ENCODE data around the gene AATK. TPM values are rescaled to one million over a fixed set of nuclear protein-coding genes. Genes with fewer than 3 reads are reported as not detected.

AATK gene
- total and polyA plus RNA-seq, 2 of the 13 experiments (the other 11 are each of a cell fraction or from before 2014, with no cell fraction given): 2.9 to 8.4 TPM

- TF ChIP-seq GFI1 (CRISPR knock-in tag; IDR thresholded peaks at IDR 0.05; ENCODE audit: borderline replicate concordance) (no peak), NKX3-1 (CRISPR knock-in tag; IDR thresholded peaks at IDR 0.05) (no peak), ZNF280B (CRISPR knock-in tag; IDR thresholded peaks at IDR 0.05; ENCODE audit: borderline replicate concordance) (no peak), TFE3 (CRISPR knock-in tag; IDR thresholded peaks at IDR 0.05) (no peak), ATM (IDR thresholded peaks at IDR 0.05; ENCODE audit: borderline replicate concordance) (no peak), NFYB (CRISPR knock-in tag; IDR thresholded peaks at IDR 0.05) (no peak), DMTF1 (CRISPR knock-in tag; IDR thresholded peaks at IDR 0.05) (no peak), EZH2 (conservative IDR thresholded peaks at IDR 0.05; ENCODE audit: low read depth, low read length) (no peak), ZNF264 (CRISPR knock-in tag; IDR thresholded peaks at IDR 0.05) (no peak), HNRNPL (IDR thresholded peaks at IDR 0.05; ENCODE audit: low read depth, low read length) (peak; percentile 56), ETV5 (CRISPR knock-in tag; IDR thresholded peaks at IDR 0.05; ENCODE audit: borderline replicate concordance) (no peak), ATF6 (CRISPR knock-in tag; conservative IDR thresholded peaks at IDR 0.05) (no peak), CENPBD1 (CRISPR knock-in tag; IDR thresholded peaks at IDR 0.05; ENCODE audit: borderline replicate concordance, low read depth) (no peak), CC2D1A (CRISPR knock-in tag; IDR thresholded peaks at IDR 0.05) (no peak), ZFY (CRISPR knock-in tag; IDR thresholded peaks at IDR 0.05) (0 out of 2 replicates have a peak, but pooled peaks have one; percentile 22), ZMYM3 (CRISPR knock-in tag; IDR thresholded peaks at IDR 0.05) (0 out of 2 replicates have a peak, but pooled peaks have one; percentile 37), ZNF710 (CRISPR knock-in tag; IDR thresholded peaks at IDR 0.05; ENCODE audit: borderline replicate concordance) (no peak), ZNF292 (CRISPR knock-in tag; IDR thresholded peaks at IDR 0.05; ENCODE audit: borderline replicate concordance, low read depth) (no peak)
Observed at GRCh38 chr17:81178136-81179091, 12.4 kb upstream of the AATK start (continued).

Measured in HepG2 (cell line).